Stimulated activated CD8-positive, alpha-beta memory T cell treated with anti-CD3 and anti-CD28 coated beads, Interleukin-12 subunit alpha, Interleukin-12 subunit beta, amount 100 ng/mL, for 24 hours (primary cell): Measurements from ENCODE around the gene GRK3.

ENCODE experiments used
- DNase-seq: peaks from one replicate; pipeline ENCODE4 v3.0.0-alpha.2; 2020; ENCODE audit errors: extremely low read depth

Gene GRK3

DNA sequence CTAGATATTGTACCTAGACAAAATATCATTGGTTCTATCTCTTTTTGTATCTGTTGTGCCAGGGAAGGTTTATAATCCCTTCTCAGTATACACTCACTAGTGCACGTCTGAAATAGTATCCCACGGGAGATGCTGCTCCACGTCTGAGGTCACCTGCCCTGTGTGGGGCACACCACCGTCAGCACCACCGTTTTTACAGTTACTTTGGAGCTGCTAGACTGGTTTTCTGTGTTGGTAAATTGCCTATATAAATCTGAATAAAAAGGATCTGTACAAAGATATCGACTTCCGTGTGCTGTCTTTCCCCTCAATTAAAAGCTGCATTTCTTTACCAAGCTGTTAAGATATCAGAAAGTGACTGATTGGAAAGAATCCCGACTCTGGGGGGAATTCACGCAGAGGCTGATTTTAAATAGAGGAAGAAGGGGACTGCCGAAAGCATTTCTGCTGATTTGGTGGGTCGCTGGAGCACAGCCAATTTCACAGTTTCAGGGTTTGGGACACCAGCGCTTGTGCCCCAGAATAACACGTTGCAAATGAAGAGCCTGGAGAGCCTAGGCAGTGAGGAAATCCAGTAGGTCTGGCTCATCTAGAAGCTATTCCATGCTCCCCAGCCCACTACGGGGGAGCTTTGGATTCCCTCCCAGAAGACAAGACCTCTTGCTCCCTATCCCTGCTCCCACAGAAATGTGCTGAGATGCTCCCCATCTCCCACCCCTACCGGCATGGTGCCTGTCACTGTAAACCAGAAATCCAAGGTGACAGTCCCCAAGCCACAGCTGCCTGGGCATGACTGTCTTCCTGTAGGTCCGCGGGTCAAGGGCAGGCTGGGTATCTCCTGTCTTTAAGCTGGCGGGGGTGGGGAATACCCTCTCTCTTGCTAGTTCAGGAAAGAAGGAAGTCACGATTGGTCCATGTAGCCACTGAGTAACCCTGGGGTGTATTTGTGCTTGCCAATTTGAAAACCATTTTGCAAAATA lies 164.8 kb downstream of the GRK3 start:
- DNase-seq: no peak

DNA sequence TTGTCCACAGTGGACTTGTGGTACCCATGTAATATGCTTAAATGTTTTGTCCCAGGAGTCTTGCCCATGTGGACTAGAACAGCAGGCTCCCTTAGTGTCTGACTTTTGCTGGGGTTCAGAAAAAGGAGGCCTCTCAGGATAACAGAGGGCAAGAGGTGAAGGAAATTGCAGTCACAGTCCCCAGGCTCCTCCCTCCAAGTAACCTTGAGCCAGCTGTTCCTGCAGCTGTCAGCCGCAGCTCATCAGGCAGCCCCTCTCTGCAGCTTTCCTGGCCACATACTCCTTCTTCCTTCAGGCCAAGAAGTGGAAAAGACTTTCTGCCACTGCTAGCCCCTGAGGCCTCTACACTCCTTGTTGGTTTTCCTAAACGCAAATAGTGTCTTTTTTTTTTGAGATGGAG lies 171.2 kb downstream of the GRK3 start:
- no peak for DNase-seq

DNA sequence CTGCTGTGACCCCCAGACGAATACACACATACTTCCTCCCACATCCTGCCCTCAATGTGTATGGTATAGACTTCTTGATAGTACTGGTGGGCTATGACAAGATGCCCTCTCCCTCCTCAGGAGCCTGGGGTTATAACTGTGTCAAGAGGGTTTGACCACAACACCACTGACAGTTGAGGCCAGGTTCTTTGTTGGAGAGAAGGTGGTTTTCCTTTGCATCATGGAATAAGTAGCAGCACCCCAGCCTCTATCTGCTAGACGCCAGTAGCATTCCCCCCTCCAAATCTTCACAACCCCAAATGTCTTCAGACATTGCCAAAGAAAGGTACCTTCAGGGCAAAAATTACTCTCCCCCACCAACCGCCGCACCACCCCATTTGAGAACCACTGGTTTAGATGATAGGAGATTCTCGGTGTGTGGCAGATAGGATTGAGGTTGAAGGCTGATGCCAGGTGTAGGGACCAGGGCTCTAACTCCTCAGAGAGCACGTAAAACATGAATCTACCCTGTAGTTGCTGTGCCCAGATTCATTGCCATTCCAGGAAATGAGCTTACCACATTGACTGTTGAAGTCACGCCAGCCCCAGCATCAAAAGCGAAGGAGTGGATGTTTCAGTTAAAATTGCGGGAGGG lies 172.0 kb downstream of the GRK3 start:
- no peak for DNase-seq

DNA sequence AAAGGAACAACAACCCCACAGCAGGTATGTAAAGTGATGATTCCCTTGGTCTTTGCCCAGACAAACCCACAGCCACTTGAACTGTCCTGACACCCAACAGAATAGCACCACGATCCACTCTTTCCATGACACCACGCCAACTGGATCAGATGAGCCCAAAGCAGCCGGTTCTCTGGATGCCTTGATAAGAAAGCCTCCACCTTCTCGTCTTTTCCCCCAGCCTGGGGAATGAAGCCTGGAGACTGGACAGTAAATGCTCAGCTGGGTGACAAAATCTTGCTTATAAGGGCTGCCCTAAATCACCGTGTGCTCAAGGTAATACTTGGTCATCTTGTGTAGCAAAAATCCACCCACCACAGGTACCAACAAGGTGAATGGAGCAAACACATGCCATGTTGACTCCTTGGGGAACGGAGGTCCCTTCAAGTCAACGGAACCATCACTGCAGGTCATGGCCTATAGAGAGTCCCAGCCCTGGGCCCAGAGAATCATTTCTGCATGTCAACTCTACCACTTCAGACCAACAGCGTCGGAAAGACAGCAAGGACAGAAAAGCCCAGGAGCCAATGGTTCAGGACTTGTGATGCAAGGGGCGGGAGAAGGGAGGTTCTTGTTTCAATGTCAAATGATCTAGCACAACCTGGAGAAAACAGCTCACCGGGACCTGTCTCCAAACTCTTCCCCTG lies 175.3 kb downstream of the GRK3 start:
- DNase-seq: no peak

DNA sequence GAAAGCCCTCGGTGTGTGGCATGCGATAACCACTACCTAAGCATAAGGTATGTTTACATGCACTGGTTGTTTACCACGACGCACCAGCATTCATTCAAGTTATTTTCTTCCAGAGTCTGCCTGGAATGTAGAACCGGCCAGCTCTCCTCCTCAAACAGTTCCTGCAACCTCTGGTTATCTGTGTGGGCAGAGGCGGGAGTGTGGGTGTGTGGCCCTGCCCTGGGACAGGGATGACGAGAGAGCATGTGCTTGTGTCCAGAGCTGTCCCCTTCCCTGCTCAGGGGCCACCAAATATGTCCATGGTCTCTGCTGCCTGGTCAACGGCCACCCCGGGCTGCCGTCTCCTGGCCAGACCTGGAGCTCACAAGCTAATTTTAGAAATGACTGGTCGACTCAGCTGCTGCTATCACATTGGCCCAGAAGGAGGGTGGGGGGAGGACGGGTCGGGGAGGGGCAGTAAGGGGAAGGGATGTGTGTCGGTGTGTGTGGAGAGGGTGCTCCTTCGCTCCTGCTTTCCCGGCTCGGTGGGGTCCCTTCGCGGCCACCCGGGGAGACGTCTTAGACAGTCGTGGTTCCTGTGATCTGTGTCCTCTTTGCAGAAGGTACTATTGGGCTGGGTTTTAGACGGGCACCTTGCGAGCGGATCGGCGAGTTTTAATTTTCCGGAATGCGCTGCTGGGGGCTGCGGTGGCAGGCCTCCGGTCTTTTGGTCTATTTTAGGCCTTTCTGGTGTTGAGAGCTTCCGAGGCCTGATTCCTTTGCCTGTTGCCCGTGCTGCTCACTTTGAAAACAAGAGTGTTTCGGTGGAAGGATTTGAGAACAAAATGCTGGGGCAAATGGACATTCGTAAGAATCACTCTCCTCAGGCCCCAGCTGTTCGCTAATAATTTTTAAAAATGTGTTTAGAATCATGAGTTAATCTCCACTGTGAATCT lies 177.5 kb downstream of the GRK3 start, which contains the start of gene MYO18B:
MYO18B (plus strand) TSS at position 497 of the 935 bp plus-strand sequence. CDS start 18,905 bp downstream, outside the sequence.
- no peak for DNase-seq

GRCh38 chr22:25742918-25743708 lies 178.6 kb downstream of the GRK3 start:
- no peak for DNase-seq

DNA sequence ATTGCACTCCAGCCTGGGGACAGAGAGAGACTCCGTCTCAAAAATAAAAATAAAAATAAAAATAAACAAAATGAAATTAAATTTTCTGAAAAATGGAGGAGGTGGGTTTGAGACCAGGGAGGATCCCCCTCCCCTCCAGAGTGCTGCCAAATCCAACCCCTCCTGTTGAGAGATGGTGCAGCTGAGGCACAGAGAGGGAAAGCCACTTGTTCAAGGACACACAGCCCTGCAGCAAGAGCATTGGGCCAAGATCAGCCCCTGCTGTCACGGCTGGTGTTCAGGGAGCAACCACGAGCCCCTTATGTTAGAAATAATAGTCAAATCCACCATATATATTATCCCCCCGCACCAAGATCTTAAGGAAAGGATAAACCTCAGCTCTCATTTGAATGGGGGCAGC lies 180.2 kb downstream of the GRK3 start:
- no peak for DNase-seq

GRCh38 chr22:25745341-25746011 lies 181.0 kb downstream of the GRK3 start:
- DNase-seq: no peak

GRCh38 chr22:25746012-25746373 lies 181.5 kb downstream of the GRK3 start:
- DNase-seq: no peak

DNA sequence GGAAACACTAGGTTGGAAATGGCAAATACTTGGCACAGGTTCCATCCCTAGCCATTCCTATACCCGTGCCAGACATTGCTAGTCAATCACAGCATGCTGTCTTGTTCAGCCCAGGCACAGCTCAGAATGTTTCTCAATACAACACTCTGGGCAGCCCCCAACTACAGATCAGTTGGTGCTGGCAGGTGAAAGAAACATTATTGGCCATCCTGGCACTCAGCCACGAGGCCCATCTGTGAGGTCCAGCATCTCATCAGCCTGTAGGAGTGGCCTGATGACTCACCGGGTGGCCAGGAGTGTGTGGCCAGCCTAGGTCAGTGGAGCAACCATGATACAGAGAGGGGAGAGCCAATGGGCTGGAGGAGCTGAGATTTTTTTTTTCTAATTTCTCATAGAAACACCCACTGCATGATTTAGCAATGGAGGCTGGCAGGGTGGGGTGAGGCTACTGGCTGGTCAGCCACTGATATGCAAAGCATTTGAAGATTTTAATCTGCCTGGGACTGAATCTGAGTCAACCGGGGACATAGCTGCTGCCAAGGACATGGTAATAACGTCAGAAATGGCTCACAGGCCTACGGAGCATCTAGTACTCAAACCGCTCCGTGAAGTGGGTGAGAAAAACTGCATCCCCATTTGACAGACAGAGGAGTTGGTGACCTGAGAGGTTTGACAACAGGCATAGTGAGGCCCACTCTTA lies 182.9 kb downstream of the GRK3 start:
- no peak for DNase-seq

GRCh38 chr22:25748140-25748539 lies 183.7 kb downstream of the GRK3 start:
- DNase-seq: no peak

DNA sequence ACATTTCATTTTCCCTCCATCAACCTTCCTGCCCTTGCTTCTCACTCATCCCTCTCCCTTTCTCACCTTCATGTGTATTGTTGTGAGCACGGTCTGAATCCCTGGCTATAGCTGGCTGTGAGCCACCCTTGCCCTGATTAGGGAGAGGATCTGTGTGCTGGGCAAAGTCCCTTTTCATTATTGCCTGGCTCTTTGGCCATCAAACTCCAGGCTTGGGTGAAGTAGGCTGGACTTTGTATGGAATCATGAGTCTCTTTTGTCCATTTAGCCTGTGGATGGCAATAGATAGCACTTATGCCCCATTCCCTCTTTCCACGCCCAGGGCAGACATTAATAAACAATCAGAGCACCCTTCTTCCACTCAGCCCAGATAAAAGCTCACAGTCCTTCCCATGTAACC lies 184.2 kb downstream of the GRK3 start:
- DNase-seq: no peak

- DNase-seq: no peak
Observed at GRCh38 chr22:25749420-25750169, 185.1 kb downstream of the GRK3 start.

DNA sequence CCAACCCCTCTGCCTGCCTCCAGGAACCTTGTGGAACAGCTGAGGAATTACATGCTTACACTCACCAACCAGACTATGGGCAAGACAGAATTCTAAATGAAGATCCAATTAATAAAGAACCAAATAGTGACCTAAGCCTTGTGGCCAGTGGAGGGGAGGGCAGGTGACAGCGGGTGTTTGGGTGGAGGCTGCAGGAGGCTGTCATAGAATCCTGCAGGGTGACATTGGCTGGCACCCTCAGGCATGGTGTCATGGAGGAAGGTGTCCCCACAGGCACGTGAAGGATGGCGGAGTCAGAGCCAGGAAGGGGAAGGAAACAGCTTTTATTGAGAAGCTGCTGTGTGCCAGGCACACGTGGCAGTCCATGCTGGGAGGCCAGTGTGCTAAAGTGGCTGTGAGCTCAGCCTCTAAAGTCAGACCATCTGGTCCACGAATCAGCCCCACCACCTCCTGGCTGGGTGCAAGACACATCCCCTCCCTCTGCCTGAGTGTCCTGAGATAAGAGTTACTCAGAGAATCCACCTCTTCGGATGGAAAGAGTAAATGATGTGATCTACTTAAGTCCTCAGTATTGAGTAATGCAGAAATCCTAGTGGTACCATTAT lies 186.2 kb downstream of the GRK3 start:
- DNase-seq: no peak

DNA sequence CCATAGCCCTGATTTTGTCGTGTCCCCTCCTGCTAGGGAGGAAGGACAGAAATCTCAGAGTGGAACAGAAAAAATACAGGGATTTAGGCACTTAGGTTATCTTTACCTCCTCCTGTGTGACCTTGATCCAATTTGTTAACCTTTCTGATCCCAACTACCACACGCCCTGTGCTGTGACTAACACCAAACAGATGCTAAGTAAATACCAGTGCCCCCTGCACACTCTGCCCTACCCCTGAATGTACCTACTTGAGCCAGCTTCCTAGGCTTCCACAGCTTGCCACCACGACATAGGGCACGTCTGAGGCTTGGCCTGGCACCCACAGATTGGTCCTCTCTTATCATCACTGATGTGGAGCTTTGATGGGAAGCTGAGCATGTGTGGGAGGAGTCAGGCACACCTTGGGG lies 186.7 kb downstream of the GRK3 start:
- no peak for DNase-seq

GRCh38 chr22:25752615-25753214 lies 188.2 kb downstream of the GRK3 start:
- no peak for DNase-seq

GRCh38 chr22:25753252-25753651 lies 188.8 kb downstream of the GRK3 start:
- DNase-seq: no peak
